ENCODE results near the gene LSM4.
"Not testable (repeated sequence)": the region's sequence is repeated elsewhere in the genome, so short reads cannot be mapped to it uniquely, and the experiment has no call there.

The LSM4 gene

GRCh38 chr19:18340190-18340989 is 17.5 kb upstream of the LSM4 start, which contains the start of gene PGPEP1:
PGPEP1 (plus strand) TSS chr19:18340598; CDS start chr19:18340682, 84 bp downstream.
- DNase-seq, result peak; percentile 55 to 63

GRCh38 chr19:18339723-18340122 is 16.8 kb upstream of the LSM4 start:
- DNase-seq, result no peak

DNA sequence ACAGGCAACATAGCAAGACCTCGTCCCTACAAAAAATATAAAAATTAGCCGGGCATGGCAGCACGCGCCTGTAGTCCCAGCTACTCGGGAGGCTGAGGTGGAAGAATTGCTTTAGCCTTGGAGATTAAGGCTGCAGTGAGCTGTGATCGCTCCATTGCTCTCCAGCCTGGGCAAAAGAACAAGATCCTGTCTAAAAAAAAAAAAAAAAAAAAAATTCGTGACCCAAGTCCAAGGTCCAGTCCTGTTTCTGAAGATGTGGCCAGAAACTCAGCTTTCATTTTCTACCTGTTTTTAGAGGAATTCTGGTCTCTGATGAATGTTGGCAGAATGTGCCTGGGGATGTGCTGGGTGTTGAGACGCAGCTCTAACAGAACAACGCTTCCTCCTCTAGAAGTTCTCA is 15.7 kb upstream of the LSM4 start:
- no peak for DNase-seq

- DNase-seq, result no peak
Observed at GRCh38 chr19:18336121-18336520, 13.2 kb upstream of the LSM4 start.

DNA sequence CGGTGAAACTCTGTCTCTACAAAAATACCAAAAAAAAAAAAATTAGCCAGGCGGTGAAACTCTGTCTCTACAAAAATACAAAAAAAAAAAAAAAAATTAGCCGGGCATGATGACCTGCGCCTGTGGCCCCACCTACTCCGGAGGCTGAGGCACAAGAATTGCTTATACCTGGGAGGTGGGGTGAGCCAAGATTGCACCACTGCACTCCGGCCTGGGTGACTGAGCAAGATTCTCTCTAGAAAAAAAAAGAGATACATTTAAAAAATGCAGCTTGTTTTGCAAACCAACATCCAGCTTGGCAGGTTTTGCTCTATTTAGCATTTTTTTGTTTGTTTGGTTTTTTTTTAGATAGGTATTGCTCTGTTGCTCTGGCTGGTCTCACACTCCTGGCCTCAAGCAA is 10.8 kb upstream of the LSM4 start:
- no peak for DNase-seq

DNA sequence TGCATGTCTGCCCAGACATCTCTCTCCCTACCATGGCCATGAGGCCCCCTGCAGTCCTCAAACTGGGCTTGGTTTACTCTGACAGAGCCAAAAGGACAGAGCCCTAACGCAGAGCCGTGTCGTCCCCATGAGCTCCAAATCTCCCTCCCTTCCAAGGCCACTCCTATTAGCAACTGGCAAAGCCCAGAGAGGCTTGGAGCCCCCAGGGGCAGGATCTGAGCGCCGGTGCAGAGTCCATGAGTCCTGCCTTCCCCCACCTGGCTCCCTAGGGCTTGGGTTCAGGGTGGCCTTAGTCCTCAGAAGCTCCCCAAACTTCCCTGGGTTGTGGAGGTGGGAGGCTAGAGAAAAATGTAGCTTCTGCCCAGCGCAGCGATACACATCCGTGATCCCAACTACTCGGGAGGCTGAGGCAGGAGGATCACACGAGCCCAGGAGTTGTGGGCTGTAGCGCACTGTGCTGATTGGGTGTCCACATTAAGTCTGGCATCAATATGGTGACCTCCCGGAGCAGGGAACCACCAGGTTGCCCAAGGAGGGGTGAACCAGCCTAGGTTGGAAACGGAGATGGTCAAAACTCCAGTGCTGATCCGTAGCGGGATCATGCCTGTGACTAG is 10.1 kb upstream of the LSM4 start:
- DNase-seq, result no peak

DNA sequence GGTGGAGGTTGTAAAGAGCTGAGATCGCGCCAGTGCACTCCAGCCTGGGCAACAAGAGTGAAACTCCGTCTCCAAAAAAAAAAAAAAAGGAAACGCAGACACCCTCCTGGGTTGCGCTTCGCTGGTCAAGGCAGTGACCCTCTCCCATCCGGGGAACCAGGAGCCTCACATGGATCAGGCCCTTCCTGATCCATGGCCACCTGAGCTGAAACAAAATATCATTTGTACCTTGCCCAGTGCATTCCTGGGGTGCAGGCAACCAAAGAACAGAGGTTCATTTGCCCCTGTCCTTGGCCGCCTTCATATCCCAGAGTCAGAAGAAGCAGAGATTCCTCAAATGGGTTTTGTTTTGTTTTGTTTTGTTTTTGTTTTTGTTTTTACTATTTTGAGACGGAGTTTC is 8.0 kb upstream of the LSM4 start:
- no peak for DNase-seq

DNA sequence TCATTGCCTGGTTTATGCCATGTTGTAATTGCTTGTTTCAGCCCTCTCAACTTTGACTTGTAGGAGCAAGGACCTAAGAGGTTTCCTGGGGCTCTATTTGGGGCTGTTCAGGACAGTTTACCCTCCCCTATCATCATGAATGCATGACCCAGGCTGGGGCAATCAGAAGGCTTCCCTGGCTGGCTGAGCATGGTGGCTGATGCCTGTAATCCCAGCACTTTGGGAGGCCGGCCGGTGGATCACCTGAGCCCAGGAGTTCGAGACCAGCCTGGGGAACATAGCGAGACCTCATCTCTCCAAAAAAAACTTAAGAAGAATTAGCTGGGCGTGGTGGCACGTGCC is 6.1 kb upstream of the LSM4 start:
- no peak for DNase-seq

- peak; percentile 84 to 86 for DNase-seq
Observed at GRCh38 chr19:18328340-18329034, 5.6 kb upstream of the LSM4 start.

- DNase-seq, result no peak
Observed at GRCh38 chr19:18326772-18327171, 3.9 kb upstream of the LSM4 start.

DNA sequence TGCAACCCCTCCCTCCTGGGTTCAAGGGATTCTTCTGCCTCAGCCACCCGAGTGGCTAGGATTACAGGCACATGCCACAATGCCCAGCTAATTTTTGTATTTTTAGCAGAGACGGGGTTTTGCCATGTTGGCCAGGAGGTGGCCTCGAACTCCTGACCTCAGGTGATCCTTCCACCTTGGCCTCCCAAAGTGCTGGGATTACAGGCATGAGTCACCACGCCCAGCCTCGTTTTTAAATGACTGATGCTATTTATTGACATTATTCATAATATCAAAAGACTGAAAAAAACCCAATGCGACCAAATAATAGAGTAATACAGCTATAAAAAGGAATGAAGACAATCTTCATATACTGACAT is 1.5 kb upstream of the LSM4 start:
- not testable (repeated sequence) for DNase-seq

GRCh38 chr19:18322318-18322758 is 538 bp downstream of the LSM4 start:
- peak in 1 of 2 donors; percentile 24 for DNase-seq

DNA sequence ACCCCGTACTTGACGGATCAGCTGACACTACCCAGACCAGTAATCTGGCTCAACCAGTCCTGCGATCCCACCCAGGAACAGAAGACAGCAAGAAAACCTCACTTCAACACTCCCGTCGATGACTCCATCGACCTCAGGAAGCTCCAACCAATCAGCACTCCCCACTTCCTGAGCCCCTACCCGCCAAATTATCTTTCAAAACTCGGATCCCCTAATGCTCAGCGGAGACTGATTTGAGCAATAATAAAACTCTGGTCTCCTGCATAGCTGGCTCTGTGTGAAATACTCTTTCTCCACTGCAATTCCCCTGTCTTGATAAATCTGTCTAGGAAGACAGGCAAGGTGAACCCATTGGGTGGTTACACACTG is 1.2 kb downstream of the LSM4 start:
- no peak for DNase-seq

DNA sequence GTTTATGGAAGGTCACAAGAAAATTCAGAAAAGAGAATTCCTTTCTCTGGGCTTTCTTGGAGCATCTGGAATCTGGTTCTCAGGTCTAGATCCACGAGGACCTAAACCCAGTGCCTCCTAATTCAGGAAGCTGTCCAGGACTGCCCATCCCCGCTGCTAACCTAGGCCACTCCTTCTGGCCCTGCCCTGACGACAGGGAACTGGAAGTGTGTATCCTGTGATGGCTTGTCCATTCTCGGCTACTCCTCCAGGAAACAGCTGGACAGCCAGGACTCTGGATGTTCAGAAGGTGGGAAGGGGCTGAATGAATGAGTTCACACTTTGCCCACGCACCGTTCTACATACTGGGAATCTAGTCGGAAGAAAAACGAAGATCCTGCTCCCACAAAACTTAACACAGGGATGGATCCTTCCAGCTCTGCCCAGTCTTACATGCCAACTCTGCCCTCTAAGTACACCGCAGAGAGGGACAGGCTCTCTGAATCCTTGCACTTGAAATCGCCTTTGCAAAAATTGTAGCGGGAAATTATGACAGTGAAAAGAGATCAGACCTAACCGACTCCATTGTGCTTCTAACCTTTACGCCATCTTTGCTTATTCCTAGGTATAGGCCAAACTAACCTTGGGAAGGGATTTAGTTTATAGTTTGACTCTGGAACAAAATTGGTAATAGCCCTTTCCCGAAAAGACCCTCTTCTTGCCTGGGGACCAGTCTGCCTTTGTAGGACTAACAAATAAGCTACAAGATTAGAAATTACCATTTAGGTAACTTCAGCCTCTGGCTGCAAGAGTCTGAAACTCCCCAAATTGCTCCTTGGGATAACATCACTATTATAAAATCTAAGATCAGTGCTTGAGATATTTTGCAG is 1.8 kb downstream of the LSM4 start:
- no peak for DNase-seq

DNA sequence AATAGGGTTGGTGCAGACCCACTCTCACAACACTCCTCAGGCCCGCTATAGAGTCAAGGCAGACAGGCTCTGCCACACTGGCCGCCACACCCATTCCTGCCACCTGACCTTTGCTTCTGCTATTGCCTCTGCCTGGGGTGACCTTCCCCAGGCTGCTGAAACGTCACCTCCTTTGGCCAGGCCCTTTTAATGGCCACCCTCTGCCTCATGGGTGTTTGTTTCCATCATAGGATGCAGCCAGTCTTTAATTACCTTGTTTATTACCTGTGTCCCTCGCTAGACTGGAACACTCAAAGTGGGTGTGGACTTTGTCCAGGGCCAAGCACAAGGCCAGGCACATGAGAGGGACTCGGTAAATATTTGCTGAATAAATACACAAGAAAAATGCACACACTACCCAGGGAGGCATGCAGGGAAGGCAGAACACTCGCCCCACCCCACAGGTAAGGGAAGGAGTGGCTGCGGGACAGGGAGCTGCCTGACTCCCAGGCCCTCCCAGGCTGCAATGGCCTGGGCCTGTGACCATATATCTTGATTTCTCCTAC is 3.2 kb downstream of the LSM4 start:
- no peak for DNase-seq

- peak in 1 of 2 donors; percentile 42 for DNase-seq
Observed at GRCh38 chr19:18317961-18318800, 4.7 kb downstream of the LSM4 start.

DNA sequence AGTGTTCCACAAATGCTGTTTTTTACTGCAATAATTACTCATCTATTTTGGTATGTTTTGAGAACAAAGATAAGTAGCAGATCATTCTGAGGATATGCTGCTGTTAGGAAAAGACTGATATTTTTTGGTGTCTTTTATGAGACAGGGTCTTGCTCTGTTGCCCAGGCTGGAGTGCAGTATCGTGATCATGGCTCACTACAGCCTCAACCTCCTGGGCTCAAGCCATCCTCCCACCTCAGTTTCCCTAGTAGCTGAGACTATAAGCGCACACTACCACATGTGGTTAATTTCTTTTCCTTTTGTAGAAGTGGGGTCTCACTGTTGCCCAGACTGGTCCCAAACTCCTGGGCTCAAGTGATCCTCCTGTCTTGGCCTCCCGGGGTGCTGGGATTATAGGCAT is 9.5 kb downstream of the LSM4 start:
- DNase-seq, result no peak

- DNase-seq, result no peak
Observed at GRCh38 chr19:18312092-18312534, 10.8 kb downstream of the LSM4 start.

DNA sequence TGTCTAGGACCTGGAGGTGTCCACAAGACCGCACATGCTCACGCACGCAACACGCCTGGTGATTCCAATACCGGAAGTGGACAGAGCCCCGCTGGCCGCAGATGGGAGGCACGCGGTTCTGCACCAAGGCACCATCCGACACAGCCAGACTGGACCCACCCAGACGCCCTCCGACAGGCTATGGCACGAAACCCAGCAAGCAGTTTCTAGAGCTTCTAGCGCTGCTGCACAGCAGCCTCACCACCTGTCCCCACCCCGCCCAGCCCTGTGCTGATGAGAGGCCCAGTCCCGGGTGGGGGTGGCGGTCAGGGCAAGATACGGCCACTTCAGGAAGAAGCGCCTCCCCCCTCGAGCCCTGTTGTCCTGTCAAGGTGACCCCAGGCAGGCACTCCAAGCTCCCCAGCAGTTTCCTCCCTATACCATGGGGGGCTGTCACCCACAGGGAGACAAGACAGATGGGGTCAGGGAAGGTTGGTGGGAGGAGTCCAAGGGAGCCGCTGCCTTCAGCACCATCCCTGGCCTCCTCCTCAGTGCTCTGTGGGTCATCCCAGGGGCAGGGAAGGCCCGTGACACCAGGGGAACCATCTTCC is 11.3 kb downstream of the LSM4 start:
- no peak for DNase-seq

GRCh38 chr19:18310966-18311365 is 11.9 kb downstream of the LSM4 start:
- DNase-seq, result no peak

Data from activated CD4-positive, alpha-beta T cell treated with anti-CD3 and anti-CD28 coated beads for 4 hours (primary cell).